Measurements from ENCODE around the gene ANKS1B.
"Not testable (repeated sequence)": the region's sequence is repeated elsewhere in the genome, so short reads cannot be mapped to it uniquely, and the experiment has no call there.

The ANKS1B gene

DNA sequence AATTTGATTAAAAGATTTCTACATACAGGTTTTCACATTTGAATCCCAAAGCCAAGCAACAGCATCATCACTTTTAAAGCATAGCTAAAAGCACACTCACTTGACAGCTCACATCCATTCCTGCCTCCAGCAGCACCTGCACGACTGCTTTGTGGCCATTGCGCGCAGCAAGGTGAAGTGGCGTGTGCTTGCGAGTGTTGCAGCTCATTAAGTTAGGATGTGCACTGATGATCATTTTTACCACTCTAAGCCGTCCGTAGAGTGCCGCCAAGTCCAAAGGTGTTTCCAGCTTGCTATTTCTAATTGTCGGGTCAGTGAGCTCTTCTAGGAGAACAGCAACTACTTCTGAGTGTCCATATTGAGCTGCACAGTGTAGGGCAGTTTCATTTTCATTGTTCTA lies 178.4 kb downstream of the ANKS1B start:
- TF ChIP-seq, protein P1, sequence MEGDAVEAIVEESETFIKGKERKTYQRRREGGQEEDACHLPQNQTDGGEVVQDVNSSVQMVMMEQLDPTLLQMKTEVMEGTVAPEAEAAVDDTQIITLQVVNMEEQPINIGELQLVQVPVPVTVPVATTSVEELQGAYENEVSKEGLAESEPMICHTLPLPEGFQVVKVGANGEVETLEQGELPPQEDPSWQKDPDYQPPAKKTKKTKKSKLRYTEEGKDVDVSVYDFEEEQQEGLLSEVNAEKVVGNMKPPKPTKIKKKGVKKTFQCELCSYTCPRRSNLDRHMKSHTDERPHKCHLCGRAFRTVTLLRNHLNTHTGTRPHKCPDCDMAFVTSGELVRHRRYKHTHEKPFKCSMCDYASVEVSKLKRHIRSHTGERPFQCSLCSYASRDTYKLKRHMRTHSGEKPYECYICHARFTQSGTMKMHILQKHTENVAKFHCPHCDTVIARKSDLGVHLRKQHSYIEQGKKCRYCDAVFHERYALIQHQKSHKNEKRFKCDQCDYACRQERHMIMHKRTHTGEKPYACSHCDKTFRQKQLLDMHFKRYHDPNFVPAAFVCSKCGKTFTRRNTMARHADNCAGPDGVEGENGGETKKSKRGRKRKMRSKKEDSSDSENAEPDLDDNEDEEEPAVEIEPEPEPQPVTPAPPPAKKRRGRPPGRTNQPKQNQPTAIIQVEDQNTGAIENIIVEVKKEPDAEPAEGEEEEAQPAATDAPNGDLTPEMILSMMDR (IDR thresholded peaks at IDR 0.05; ENCODE audit: insufficient read depth, low read depth, low read length, missing control alignments) = no peak
- H3K4me3 ChIP-seq (ENCODE audit: low read depth, low read length) = no peak overlapping the region
- DNase-seq (ENCODE audit: low read depth) = no peak

DNA sequence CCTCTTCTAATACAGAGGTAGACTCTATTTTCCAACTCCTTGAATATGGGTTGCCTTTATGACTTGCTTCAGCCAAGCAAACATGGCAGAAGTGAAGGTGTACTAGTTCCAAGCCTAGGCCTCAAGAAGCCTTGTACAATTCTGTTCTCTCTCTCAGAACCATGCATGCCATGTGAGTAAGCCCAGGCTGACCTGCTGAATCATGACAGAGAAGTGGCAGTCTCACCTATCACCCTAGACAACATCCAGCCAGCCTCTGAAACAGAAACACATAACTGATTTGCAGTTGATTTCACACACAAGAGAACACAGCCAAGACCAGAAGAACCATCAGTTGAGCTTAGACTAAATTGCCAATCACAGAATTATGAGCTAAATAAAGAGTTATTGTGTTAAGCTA lies 180.0 kb downstream of the ANKS1B start:
- TF ChIP-seq, protein P1 (IDR thresholded peaks at IDR 0.05; ENCODE audit: insufficient read depth, low read depth, low read length, missing control alignments) = no peak
- no peak overlapping the region for H3K4me3 ChIP-seq (ENCODE audit: low read depth, low read length)
- no peak for DNase-seq (ENCODE audit: low read depth)

DNA sequence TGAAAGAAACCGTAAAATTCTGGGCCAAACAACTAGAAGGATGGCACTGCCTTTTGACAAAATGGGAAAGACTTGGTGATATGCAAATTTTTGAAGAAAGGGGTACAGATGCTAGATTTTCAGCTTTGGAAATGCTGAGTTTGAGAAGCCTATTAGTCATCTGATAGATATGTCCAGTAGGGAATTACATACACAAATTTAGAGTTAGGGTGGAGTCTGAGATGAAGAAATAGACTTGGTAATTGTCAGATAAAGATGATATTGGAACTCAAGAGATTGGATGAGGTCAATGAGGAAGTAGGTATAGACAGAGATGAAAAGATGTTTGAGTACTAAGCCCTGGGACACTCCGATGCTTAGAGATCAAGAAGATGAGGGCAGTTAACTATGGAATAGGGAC lies 184.1 kb downstream of the ANKS1B start:
- TF ChIP-seq, protein P1 (IDR thresholded peaks at IDR 0.05; ENCODE audit: insufficient read depth, low read depth, low read length, missing control alignments) = no peak
- H3K4me3 ChIP-seq (ENCODE audit: low read depth, low read length) = no peak overlapping the region
- DNase-seq (ENCODE audit: low read depth) = no peak

DNA sequence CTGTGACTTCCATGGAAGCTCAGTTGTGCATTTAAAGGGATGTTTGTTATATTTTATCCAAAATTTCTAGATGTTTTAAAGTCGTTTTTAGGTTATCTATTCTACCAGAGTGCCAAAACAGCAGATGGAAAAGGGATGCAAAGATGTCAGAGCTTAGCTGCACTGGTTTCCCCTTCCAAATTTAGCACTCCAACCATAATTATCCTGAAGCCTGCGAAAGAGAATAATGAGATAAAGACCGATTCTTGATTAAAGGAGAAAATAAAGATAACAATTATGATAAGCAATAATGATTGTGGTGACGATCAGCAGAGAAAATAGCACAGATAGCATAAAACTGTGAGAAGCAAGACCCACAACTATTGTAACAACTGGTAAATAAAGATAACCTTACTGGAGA lies 186.8 kb downstream of the ANKS1B start:
- H3K4me3 ChIP-seq (ENCODE audit: low read depth, low read length); DNase-seq (ENCODE audit: low read depth): not testable (repeated sequence)

DNA sequence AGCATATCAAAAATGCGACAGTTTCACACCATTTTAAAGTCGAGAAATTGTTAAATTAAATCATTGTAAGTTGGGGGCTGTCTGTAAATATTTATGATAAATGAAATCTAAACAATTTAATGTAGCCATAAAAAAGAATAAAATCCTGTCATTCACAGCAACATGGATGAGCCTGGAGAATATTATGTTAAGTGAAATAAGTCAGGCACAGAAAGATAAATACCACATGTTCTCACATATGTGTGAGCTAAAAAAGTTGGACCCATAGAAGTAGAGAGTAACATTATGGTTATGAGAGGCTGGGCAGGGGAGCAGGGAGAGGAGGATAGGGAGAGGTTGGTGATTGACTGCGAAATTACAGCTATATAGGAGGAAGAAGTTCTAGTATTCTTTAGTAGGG lies 201.3 kb downstream of the ANKS1B start:
- TF ChIP-seq, protein P1 (IDR thresholded peaks at IDR 0.05; ENCODE audit: insufficient read depth, low read depth, low read length, missing control alignments) = no peak
- no peak overlapping the region for H3K4me3 ChIP-seq (ENCODE audit: low read depth, low read length)

DNA sequence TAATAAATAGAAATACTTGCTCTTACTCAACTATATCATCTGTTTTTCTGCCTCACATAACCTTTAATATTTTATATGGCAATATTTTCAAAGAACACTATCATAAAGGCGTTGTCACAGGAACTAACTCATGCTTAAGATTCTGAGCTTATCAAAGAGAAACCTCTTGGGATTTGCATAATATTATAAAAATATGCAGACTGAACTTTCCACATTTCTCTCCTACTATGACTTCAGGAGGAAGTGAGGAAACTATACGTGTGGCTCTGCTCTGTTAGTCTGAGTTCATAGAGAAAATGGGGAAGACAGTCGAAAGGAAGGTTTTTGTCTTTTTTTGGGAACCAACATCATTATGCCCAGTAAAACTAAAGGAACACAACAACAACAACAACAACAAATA lies 212.5 kb downstream of the ANKS1B start:
- no peak overlapping the region for H3K4me3 ChIP-seq (ENCODE audit: low read depth, low read length)
- no peak for DNase-seq (ENCODE audit: low read depth)
- TF ChIP-seq, protein P1 (IDR thresholded peaks at IDR 0.05; ENCODE audit: insufficient read depth, low read depth, low read length, missing control alignments) = no peak

More for the DNA sequence above, 201.3 kb downstream of the ANKS1B start:
- DNase-seq (ENCODE audit: low read depth) = no peak

DNA sequence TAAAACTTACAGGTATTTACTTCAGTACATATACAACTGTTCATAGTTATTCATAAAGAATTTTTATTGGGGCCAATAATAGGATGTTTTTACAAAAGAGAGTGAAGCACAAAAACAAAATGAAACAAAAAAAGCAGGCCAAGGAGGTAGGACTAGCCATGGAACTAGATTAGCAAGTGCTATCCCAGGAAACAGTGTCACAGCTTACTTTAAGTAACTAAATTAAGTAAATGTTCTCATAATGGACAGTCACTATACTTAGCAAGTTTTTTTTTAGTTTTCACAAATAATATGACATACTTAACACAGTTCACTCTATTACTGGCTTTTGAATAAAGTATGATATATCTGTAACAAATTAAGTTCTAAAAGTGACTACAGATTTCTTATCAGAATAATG lies 213.1 kb downstream of the ANKS1B start:
- H3K4me3 ChIP-seq (ENCODE audit: low read depth, low read length) = no peak overlapping the region
- DNase-seq (ENCODE audit: low read depth) = no peak
- TF ChIP-seq, protein P1 (IDR thresholded peaks at IDR 0.05; ENCODE audit: insufficient read depth, low read depth, low read length, missing control alignments) = no peak

All from GM12865 (cell line).